Heart left ventricle (tissue), 16 donors: ENCODE results near the gene SLC7A4. TPM values are rescaled to one million over a fixed set of nuclear protein-coding genes. Genes with fewer than 3 reads are reported as not detected.
A peak's percentile ranks its signal among the peaks of the same experiment; 100 is the strongest.

ENCODE experiments used
- ATAC-seq, 4 donors: fragments of 200-7000 bp; cut with Tn5 transposase; one replicate each; pipeline ENCODE4 v1.9.1; 2020 to 2022; ENCODE audit warnings: moderate library complexity in 4 of 4, mild to moderate bottlenecking in 3 of 4, moderate number of reproducible peaks in 1 of 4
- DNase-seq, 5 donors: peaks; one replicate each; pipeline ENCODE4 v3.0.0-alpha.2; 2020
- H3K27ac ChIP-seq, 12 donors: fragments of 200-600 bp; sonication (generic) in 4 of 12; one replicate each; pipeline versions ENCODE4 v1.5.0 to v1.8.0; 2016 to 2022; ENCODE audit warnings: mild to moderate bottlenecking in 2 of 12
- H3K27me3 ChIP-seq, 9 donors: fragments of 200-600 bp; sonication (generic) in 2 of 9; one replicate each; pipeline versions ENCODE4 v1.5.1 to v1.8.0; 2016 to 2022; ENCODE audit warnings: mild to moderate bottlenecking in 3 of 9
- H3K36me3 ChIP-seq, 9 donors: fragments of 200-600 bp; sonication (generic) in 2 of 9; one replicate each; pipeline versions ENCODE4 v1.5.0 to v1.8.0; 2018 to 2022; ENCODE audit warnings: mild to moderate bottlenecking in 2 of 9
- H3K4me1 ChIP-seq, 12 donors: fragments of 200-600 bp; sonication (generic) in 4 of 12; one replicate each; pipeline versions ENCODE4 v1.5.0 to v1.8.0; 2016 to 2022; ENCODE audit warnings: mild to moderate bottlenecking in 3 of 12
- H3K4me3 ChIP-seq, 12 donors: fragments of 200-600 bp; sonication (generic) in 4 of 12; one replicate each; pipeline versions ENCODE4 v1.5.0 to v1.8.0; 2017 to 2022; ENCODE audit warnings: mild to moderate bottlenecking in 9 of 12, moderate library complexity in 4 of 12
- H3K9me3 ChIP-seq, 12 donors: fragments of 200-600 bp; sonication (generic) in 4 of 12; one replicate each; pipeline versions ENCODE4 v1.5.0 to v1.8.0; 2016 to 2022; ENCODE audit warnings: mild to moderate bottlenecking in 1 of 12
- CTCF ChIP-seq, 12 donors: fragments of 200-600 bp; sonication (generic) in 4 of 12; IDR thresholded peaks; one replicate each; pipeline versions ENCODE4 v1.5.0 to v1.8.0; 2018 to 2022; ENCODE audit warnings: antibody characterized with exemption in 12 of 12, mild to moderate bottlenecking in 5 of 12
- POLR2A ChIP-seq, 2 donors: fragments of 450-650 bp; IDR thresholded peaks; one replicate each; pipeline ENCODE4 v1.6.1; 2017; ENCODE audit warnings: antibody characterized with exemption in 2 of 2, mild to moderate bottlenecking in 2 of 2, moderate library complexity in 2 of 2
- WGBS, 4 donors: extraction: QIAGEN DNeasy Blood & Tissue Kit in 2 of 4; methylation state at CpG; one replicate each; pipeline versions ENCODE4 v1.1.5 to v1.1.7; 2013 to 2018; 5-methylcytosine and 5-hydroxymethylcytosine counted together
- intact Hi-C, 10 donors: fragments of 100-400 bp; cut with DNase I; formaldehyde crosslinking; loops; one replicate each; pipeline versions ENCODE4 v1.11.1 to v1.14.2; 2022
- polyA plus RNA-seq, 2 donors: library from polyadenylated mRNA; stranded (reverse); fragments of 200-250 nt; gene quantifications; one replicate each; pipeline ENCODE4 v1.2.3, GENCODE V29; 2013
- total RNA-seq, 9 donors: library from RNA; depleted of rRNA in 2 of 9; stranded (reverse); fragments of >200 nt in 2 of 9; fragmentation: NEBNext Ultra II Directional in 3 of 9; extraction: Animal tissue kit (Norgen Biotek cat#: 25700) in 3 of 9; gene quantifications; one replicate each; pipeline versions ENCODE4 v1.1.0 to v1.2.4, GENCODE V29; 2016 to 2023
- donor health status: ischemic (EF 13 %, LVEDD 7.1; RV severe dilation, severe dysfunction).
- donor health status: healthy with polysubstance abuse.
- donor health status: DM: no; HTN: yes; CAD: no.
- donor health status: DM: no; HTN: no; CAD: no.
- donor health status: ischemic (EF 25% LVEDD 6.9; RV normal size, moderate dysfunction).
- donor health status: ischemic (EF 25% LVEDD 5.7; RV mildly dilated, moderate dysfunction).
- donor health status: healthy.
- donor health status: DM: yes; HTN: yes; CAD: no.
- donor health status: ischemic (EF 35%, LVEDD 5.7; RV mildly dilated, moderate dysfunction).
- donor health status: nonischemic (EF 11% LVEDD 7.7; RV severe dilation, severe dysfunction).
- donor health status: DM: yes; HTN: yes; CAD: no.
- donor health status: PGD.
- donor health status: ischemic (EF 29% LVEDD 5.4; RV normal size, mild dysfunction).
- donor health status: nonischemic (EF 23%, LVEDD 6.1; RV moderate dilation, normal function).

Gene SLC7A4
- total and polyA plus RNA-seq, 11 donors, result 0.24 to 2.8 (median 0.31) TPM; not detected in 8

- H3K27me3 ChIP-seq, result no peaks in the 10 kb centered on the region
- WGBS, 4 donors, result 0% methylated on average over 23 to 83 of the region's 83 CpGs
- ATAC-seq (peak; percentile 95 to 97 (median 96)), DNase-seq (peak; percentile 97 to 99 (median 98))
- H3K9me3 ChIP-seq, result no peaks in the 10 kb centered on the region
- H3K4me3 ChIP-seq, result peak within 1 kb of the TSS; percentile 61 to 94 (median 78)
- H3K4me1 ChIP-seq, result peaks cover 3 to 36% (median 30%) of the 10 kb centered on the region in 12 donors
- TF ChIP-seq POLR2A (IDR thresholded peaks at IDR 0.05) (peak in 1 of 2 donors; percentile 76), CTCF (IDR thresholded peaks at IDR 0.05) (no peak)
- intact Hi-C loops, result loop anchor here in 3 of 10 donors (2.0 to 10.0 kb wide), 3 partner anchors 21 to 147 kb away; partner anchors contain the start of genes PI4KA (in 2 of the 3), SNAP29 (in 2 of the 3) and CRKL (in 1 of the 3)
- peak within 1 kb of the TSS; percentile 91 to 99 (median 98) for H3K27ac ChIP-seq
- H3K36me3 ChIP-seq, result peaks cover 0 to 37% (median 29%) of the 10 kb centered on the region in 9 donors
Observed at GRCh38 chr22:21001601-21002325, 30.6 kb downstream of the SLC7A4 start, which contains the start of gene THAP7. THAP7 (minus strand) TSS chr22:21002118; CDS start chr22:21001911, 207 bp downstream.

GRCh38 chr22:21000987-21001600 lies 31.3 kb downstream of the SLC7A4 start:
- Histone ChIP-seq H3K36me3 (peaks cover 0 to 43% (median 35%) of the 10 kb centered on the region in 9 donors), H3K4me1 (peaks cover 3 to 36% (median 30%) of the 10 kb centered on the region in 12 donors), H3K9me3 (no peaks in the 10 kb centered on the region), H3K27me3 (no peaks in the 10 kb centered on the region), H3K4me3 (peak overlapping the region; percentile 61 to 94 (median 78)), H3K27ac (peak overlapping the region; percentile 91 to 99 (median 98))
- ATAC-seq, result peak in 1 of 4 donors; percentile 9
- WGBS, 4 donors, result 2 to 4% (median 3%) methylated on average over 12 to 26 of the region's 26 CpGs
- intact Hi-C loops, result loop anchor here in 3 of 10 donors (2.0 to 10.0 kb wide), 3 partner anchors 20 to 146 kb away; partner anchors contain the start of genes PI4KA (in 2 of the 3), SNAP29 (in 2 of the 3) and CRKL (in 1 of the 3)
- peak in 1 of 5 donors; percentile 3 for DNase-seq
- TF ChIP-seq CTCF (IDR thresholded peaks at IDR 0.05), result no peak
- TF ChIP-seq POLR2A (IDR thresholded peaks at IDR 0.05), result no peak

- DNase-seq, result peak in 1 of 5 donors; percentile 15
- no peak for ATAC-seq
- Histone ChIP-seq H3K4me1 (peaks cover 3 to 36% (median 30%) of the 10 kb centered on the region in 12 donors), H3K27me3 (no peaks in the 10 kb centered on the region), H3K27ac (peak overlapping the region in 8 of 12 donors; percentile 91 to 99 (median 98)), H3K36me3 (peaks cover 0 to 49% (median 42%) of the 10 kb centered on the region in 9 donors), H3K4me3 (peak overlapping the region; percentile 61 to 94 (median 78)), H3K9me3 (no peaks in the 10 kb centered on the region)
- TF ChIP-seq POLR2A (IDR thresholded peaks at IDR 0.05) (no peak), CTCF (IDR thresholded peaks at IDR 0.05) (no peak)
- intact Hi-C loops, result loop anchor here in 3 of 10 donors (2.0 to 10.0 kb wide), 3 partner anchors 20 to 146 kb away; partner anchors contain the start of genes PI4KA (in 2 of the 3), SNAP29 (in 2 of the 3) and CRKL (in 1 of the 3)
- WGBS, 4 donors, result 60 to 67% (median 63%) methylated on average over 13 to 22 of the region's 22 CpGs
Observed at GRCh38 chr22:21000207-21000986, 32.0 kb downstream of the SLC7A4 start.
